ENCODE data around the gene OR52A1. TPM values are rescaled to one million over a fixed set of nuclear protein-coding genes. Genes with fewer than 3 reads are reported as not detected.
"Not testable (repeated sequence)": the region's sequence is repeated elsewhere in the genome, so short reads cannot be mapped to it uniquely, and the experiment has no call there.

The OR52A1 gene
- total RNA-seq, 1 experiment from 2014 or later, result not detected

- Histone ChIP-seq H3K27me3 (no peaks in the 10 kb centered on the region), H3K9me3 (replicated peaks) (no peaks in the 10 kb centered on the region)
Measured at GRCh38 chr11:5159806-5160205, 5.2 kb upstream of the OR52A1 start.

GRCh38 chr11:5153574-5154431 lies 754 bp downstream of the OR52A1 start:
- H3K27ac ChIP-seq, result no peak overlapping the region
- H3K9me3 ChIP-seq (replicated peaks), result no peaks in the 10 kb centered on the region
- no peak for DNase-seq
- no peaks in the 10 kb centered on the region; the same call in 1 of the 2 replicates for H3K27me3 ChIP-seq
- no peaks in the 10 kb centered on the region for H3K4me1 ChIP-seq
- H3K36me3 ChIP-seq, result no peaks in the 10 kb centered on the region
- H3K4me3 ChIP-seq, result no peak overlapping the region

More at GRCh38 chr11:5159806-5160205, 5.2 kb upstream of the OR52A1 start:
- Histone ChIP-seq H3K4me3 (no peak overlapping the region), H3K27ac (no peak overlapping the region), H3K4me1 (no peaks in the 10 kb centered on the region), H3K36me3 (no peaks in the 10 kb centered on the region)
- no peak for DNase-seq

GRCh38 chr11:5151713-5152153 lies 2.8 kb downstream of the OR52A1 start:
- Histone ChIP-seq H3K36me3 (no peaks in the 10 kb centered on the region), H3K4me3 (no peak overlapping the region), H3K27ac (no peak overlapping the region), H3K9me3 (replicated peaks) (no peaks in the 10 kb centered on the region), H3K4me1 (no peaks in the 10 kb centered on the region), H3K27me3 (no peaks in the 10 kb centered on the region; the same call in 1 of the 2 replicates)
- DNase-seq, result no peak

- not testable (repeated sequence) for DNase-seq; H3K9me3 ChIP-seq (replicated peaks); H3K27ac ChIP-seq; H3K4me1 ChIP-seq; H3K27me3 ChIP-seq; H3K36me3 ChIP-seq; H3K4me3 ChIP-seq
Measured at GRCh38 chr11:5144206-5144605, 10.4 kb downstream of the OR52A1 start.

- Histone ChIP-seq H3K27ac (no peak within 1 kb of the TSS), H3K27me3 (0 out of 2 replicates have a peak, but pooled peaks cover 7% of the 10 kb centered on the region), H3K4me1 (no peaks in the 10 kb centered on the region), H3K36me3 (no peaks in the 10 kb centered on the region), H3K4me3 (no peak within 1 kb of the TSS), H3K9me3 (replicated peaks) (no peaks in the 10 kb centered on the region)
- no peak for DNase-seq
Measured at GRCh38 chr11:5137996-5138395, 16.6 kb downstream of the OR52A1 start, which contains the start of gene OR52A5. Gene OR52A5, minus strand, starts transcription at chr11:5138356. Its CDS starts 5,714 bp downstream, at chr11:5132642.

- H3K4me3 ChIP-seq, result no peak overlapping the region
- H3K36me3 ChIP-seq, result no peaks in the 10 kb centered on the region
- no peak for DNase-seq
- 0 out of 2 replicates have a peak, but pooled peaks cover 7% of the 10 kb centered on the region for H3K27me3 ChIP-seq
- H3K4me1 ChIP-seq, result no peaks in the 10 kb centered on the region
- H3K27ac ChIP-seq, result no peak overlapping the region
- H3K9me3 ChIP-seq (replicated peaks), result no peaks in the 10 kb centered on the region
Measured at GRCh38 chr11:5137014-5137413, 17.5 kb downstream of the OR52A1 start.

- DNase-seq, result no peak
Measured at GRCh38 chr11:5136261-5136660, 18.3 kb downstream of the OR52A1 start.

GRCh38 chr11:5131584-5132335 lies 22.8 kb downstream of the OR52A1 start:
- H3K4me3 ChIP-seq, result no peak overlapping the region
- H3K9me3 ChIP-seq (replicated peaks), result no peaks in the 10 kb centered on the region

More at GRCh38 chr11:5136261-5136660, 18.3 kb downstream of the OR52A1 start:
- Histone ChIP-seq H3K27me3 (0 out of 2 replicates have a peak, but pooled peaks cover 7% of the 10 kb centered on the region), H3K4me3 (no peak overlapping the region), H3K27ac (no peak overlapping the region), H3K36me3 (no peaks in the 10 kb centered on the region), H3K9me3 (replicated peaks) (no peaks in the 10 kb centered on the region), H3K4me1 (no peaks in the 10 kb centered on the region)

GRCh38 chr11:5129457-5129877 lies 25.1 kb downstream of the OR52A1 start:
- no peak for DNase-seq
- H3K27ac ChIP-seq, result no peak overlapping the region
- no peak overlapping the region for H3K4me3 ChIP-seq

More at GRCh38 chr11:5131584-5132335, 22.8 kb downstream of the OR52A1 start:
- no peaks in the 10 kb centered on the region for H3K36me3 ChIP-seq
- no peaks in the 10 kb centered on the region for H3K4me1 ChIP-seq
- H3K27ac ChIP-seq, result no peak overlapping the region
- no peak for DNase-seq
- H3K27me3 ChIP-seq, result no peaks in the 10 kb centered on the region

GRCh38 chr11:5124891-5125620 lies 29.5 kb downstream of the OR52A1 start:
- DNase-seq, result no peak
- Histone ChIP-seq H3K4me3 (no peak overlapping the region), H3K4me1 (no peaks in the 10 kb centered on the region), H3K9me3 (replicated peaks) (no peaks in the 10 kb centered on the region), H3K36me3 (no peaks in the 10 kb centered on the region), H3K27ac (no peak overlapping the region), H3K27me3 (no peaks in the 10 kb centered on the region)

More at GRCh38 chr11:5129457-5129877, 25.1 kb downstream of the OR52A1 start:
- H3K36me3 ChIP-seq, result no peaks in the 10 kb centered on the region
- H3K27me3 ChIP-seq, result no peaks in the 10 kb centered on the region
- H3K4me1 ChIP-seq, result no peaks in the 10 kb centered on the region
- H3K9me3 ChIP-seq (replicated peaks), result no peaks in the 10 kb centered on the region

GRCh38 chr11:5123802-5124521 lies 30.6 kb downstream of the OR52A1 start:
- Histone ChIP-seq H3K9me3 (replicated peaks) (no peaks in the 10 kb centered on the region), H3K4me3 (no peak overlapping the region), H3K4me1 (no peaks in the 10 kb centered on the region), H3K27ac (no peak overlapping the region), H3K27me3 (no peaks in the 10 kb centered on the region), H3K36me3 (no peaks in the 10 kb centered on the region)
- peak; percentile 50 to 78 for DNase-seq

GRCh38 chr11:5118893-5119292 lies 35.7 kb downstream of the OR52A1 start:
- Histone ChIP-seq H3K27me3 (no peaks in the 10 kb centered on the region; the same call in 1 of the 2 replicates), H3K4me3 (no peak overlapping the region), H3K9me3 (replicated peaks) (no peaks in the 10 kb centered on the region), H3K36me3 (no peaks in the 10 kb centered on the region), H3K4me1 (no peaks in the 10 kb centered on the region), H3K27ac (no peak overlapping the region)
- no peak for DNase-seq

- no peak for DNase-seq
- Histone ChIP-seq H3K27me3 (no peaks in the 10 kb centered on the region; the same call in 1 of the 2 replicates), H3K4me3 (no peak overlapping the region)
Measured at GRCh38 chr11:5117588-5117987, 37.0 kb downstream of the OR52A1 start.

GRCh38 chr11:5115339-5115738 lies 39.2 kb downstream of the OR52A1 start:
- Histone ChIP-seq H3K4me1 (no peaks in the 10 kb centered on the region), H3K9me3 (replicated peaks) (no peaks in the 10 kb centered on the region), H3K36me3 (no peaks in the 10 kb centered on the region), H3K27me3 (no peaks in the 10 kb centered on the region; the same call in 1 of the 2 replicates), H3K4me3 (no peak overlapping the region), H3K27ac (no peak overlapping the region)
- no peak for DNase-seq

More at GRCh38 chr11:5117588-5117987, 37.0 kb downstream of the OR52A1 start:
- Histone ChIP-seq H3K4me1 (no peaks in the 10 kb centered on the region), H3K36me3 (no peaks in the 10 kb centered on the region), H3K9me3 (replicated peaks) (no peaks in the 10 kb centered on the region), H3K27ac (no peak overlapping the region)

Data from SJCRH30 (cell line).